IPS DF 4.7 (cell line): Measurements from ENCODE around the gene SLC7A10.

Experiments
- DNase-seq: peaks from one replicate; pipeline ENCODE4 v3.0.0-alpha.2; 2013; ENCODE audit warnings: low spot score; ENCODE audit errors: extremely low read depth

SLC7A10 gene

DNA sequence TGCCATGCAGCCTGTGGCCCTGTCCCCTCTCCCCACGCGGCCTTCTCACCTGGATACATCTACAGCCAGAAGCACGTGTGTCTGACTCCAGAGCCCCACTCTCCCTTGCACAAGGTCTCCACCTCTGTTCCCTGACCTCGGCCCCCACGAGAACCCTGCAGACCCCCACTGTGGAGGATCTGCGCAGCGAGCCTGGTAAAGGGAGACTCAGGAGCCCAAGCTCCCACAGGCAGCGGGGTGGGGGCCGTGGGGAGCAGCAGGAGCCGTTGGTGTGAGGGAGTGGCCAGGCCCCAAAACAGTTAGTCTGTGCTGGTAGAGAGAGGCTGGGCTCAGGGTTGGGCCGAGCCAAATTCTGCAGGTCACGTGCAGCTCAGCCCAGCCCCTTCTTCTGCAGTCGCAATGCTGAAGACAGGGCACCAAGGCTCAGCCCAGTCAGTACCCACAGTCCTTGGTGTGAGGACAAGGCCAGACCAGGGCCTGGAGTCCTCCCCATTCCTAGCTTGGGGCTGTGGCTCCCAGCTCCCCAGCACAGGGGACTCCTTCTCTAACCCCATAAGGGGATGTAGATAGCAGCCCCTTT, 28.7 kb upstream of the SLC7A10 start:
- DNase-seq: no peak

DNA sequence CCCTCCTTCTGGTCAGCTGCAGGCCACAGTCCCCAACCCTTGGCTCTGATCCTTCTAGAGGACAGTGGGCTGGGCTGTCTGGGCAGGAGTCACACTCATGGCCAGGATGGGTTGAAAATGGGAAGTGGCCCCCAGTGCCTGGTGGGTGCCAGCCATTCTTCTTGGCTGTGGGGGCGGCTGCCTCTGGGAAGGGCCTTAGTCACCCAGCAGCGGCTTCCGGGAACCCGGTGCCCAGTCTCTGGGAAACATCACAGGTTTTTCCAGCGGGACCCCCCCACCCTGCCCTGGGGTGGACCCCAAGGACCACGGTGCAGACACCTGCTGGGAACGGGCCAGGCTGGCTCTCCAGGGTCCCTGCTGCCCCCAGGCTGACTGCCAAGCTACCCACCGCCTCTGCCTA, 27.3 kb upstream of the SLC7A10 start:
- DNase-seq: no peak

DNA sequence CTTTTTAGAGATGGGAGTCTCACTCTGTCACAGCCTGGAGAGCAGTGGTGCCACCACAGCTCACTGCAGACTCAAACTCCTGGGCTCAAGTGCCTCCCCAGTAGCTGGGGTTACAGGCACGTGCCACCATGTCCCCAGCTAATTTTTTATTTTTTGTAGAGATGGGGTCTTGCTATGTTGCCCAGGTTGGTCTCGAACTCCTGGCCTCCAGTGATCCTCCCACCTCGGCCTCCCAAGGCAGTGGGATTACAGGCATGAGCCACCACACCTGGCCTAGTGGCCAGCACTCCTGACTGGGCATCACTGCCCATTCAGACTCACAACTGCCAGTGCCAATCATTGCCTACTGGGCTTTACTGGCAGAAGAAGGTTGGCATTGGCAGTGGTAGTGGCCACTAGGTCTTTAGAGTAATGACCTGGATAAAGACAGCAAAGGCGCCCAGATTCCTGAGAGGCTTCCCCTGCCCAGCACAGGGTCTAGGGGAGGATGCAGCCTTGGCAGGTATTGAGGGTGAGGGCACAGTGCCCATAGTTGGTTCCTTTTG, 26.8 kb upstream of the SLC7A10 start:
- DNase-seq: no peak

DNA sequence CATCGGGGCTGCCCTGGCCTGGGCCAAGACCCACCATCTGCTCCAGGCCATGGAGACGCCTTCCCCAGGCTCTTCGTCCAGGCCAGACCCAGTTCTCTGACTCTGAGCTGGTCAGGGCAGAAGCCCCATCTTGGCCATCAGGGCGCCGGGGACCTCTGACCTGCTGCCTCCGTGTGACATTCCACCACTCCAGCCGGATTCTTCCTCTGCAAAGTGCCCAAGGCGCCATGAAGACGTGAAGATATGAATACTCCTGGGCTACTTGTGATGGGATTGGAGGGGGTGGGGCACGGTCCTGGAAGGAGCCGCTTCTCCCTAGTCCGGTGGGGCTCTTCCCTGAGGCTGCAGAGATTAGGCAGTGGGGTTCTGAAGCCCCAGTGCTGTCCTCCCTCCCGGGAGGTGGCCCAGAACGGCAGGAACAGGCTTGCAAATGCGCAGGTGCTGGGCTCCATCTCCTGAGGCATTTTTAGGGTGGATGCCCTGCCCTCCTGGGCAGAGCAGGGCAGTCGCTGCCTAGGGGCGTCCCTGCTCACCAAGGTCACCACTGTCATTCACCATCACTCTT, 26.0 kb upstream of the SLC7A10 start:
- DNase-seq: no peak

DNA sequence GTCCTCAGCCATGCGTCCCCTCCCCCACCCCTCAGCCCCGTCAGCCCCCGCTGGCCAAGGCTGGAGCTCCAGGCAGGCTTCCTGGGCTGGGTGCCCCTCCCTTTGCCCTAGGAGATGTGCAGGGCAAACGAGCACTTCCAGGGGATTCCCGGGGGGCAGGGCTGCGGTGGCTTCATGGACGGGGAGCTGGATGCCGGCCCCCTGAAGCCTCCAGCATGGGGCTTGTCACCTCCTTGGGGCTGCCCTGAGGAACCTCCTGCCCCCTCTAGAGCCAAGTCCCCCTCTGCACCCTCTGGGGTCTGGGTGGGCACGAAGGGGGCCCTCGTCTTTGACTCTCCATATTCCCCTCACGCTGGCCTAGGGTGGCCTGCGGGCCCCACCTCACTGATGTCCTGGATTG, 25.4 kb upstream of the SLC7A10 start:
- no peak for DNase-seq

DNA sequence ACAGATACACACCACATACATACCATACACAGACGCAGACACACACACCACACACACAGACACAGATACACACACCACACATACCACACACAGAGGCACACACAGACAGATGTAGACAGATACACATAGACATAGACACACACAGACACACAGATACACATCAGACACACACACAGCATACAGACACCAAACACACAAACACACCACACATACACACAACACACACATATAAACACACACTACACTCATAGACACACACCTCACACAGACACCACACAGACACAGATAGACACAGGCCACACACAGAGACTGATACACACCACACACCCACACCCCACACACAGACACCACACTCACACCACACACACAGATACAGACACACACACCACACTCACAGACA, 24.9 kb upstream of the SLC7A10 start:
- DNase-seq: no peak

DNA sequence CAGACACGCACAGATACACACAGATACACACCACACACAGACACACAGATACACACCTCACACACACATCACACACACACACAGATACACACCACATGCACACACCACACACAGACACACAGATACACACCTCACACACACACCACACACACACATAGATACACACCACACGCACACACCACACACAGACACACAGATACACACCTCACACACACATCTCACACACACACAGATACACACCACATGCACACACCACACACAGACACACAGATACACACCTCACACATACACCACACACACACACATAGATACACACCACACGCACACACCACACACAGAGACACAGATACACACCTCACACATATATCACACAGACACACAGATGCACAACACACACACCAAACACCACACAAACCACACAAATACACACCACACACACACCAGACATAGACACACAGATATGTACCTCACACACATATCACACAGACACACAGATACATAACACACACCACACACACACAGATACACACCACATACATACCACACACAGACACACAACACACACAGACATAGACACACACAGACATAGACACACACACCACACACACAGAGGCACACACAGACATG, 24.2 kb upstream of the SLC7A10 start:
- DNase-seq: no peak

DNA sequence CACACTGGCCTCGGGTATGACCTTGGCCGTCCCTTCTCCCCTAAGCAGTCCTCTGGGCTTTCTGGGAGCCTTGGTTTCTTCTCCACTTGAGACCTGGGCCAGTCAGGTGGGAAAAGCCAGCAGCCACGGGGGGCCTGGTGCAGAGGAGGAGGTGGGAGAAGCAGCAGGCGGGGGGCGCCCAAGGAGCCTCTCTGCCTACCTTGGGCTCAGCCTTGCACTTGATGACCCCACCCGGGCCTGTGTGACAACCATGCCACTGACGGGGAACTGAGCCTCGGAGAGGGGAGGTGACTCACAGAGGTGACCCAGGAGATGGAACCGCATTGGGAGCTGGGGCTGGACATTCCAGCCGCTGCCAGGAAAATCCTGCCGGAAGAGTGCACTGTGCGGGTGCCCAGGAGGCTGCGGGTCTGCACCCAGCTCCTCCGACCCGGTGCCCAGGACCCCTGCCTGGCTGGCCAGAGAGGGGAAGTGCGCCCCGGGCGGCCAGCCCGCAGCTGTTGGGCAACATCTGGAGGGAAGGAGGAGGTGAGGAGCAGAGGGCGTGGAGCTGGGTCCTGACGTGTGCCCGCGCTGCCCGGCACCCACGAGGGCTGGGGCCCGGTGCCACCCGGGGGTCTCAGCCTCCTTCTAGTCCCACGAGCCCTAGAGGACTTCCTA, 23.4 kb upstream of the SLC7A10 start:
- DNase-seq: no peak

DNA sequence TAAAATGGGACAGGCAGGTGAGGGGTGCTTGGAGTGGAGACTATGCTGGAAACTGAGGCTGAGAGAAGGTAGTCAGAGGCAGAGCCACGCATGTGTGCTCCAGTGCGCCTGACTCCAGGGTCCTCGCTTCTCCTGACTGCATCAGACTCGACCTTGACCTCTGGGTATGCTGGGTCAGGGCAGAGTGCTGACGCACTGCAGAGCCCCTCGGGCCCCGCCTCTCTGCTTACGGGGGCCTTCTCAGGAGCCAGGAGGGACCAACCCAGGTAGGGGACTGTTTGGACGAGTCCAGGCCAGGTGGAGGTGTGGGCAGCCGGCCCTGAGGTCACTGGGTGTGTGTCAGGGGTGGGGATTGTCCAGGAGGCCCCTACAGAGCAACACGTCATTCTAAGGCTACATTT, 22.9 kb upstream of the SLC7A10 start:
- DNase-seq: no peak

DNA sequence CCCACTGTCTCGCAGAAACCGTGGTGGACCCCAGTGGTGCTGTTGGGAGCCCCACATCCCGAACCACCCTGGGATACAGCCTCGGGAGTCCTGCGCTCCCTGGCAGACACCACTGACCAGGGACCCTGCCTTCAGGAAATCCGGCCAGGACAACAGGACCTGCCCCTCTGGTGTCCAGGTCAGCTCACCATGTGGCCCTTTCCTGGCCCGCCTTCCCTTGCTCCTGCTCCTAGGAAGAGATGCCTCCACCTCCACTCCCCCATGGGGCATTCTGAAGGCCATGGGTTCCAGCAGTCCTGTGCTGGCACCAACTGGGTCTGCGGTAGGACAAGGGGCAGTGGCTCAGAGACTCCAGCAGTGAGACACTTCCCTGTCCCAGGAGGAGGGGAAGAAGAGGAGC, 22.5 kb upstream of the SLC7A10 start:
- DNase-seq: no peak

DNA sequence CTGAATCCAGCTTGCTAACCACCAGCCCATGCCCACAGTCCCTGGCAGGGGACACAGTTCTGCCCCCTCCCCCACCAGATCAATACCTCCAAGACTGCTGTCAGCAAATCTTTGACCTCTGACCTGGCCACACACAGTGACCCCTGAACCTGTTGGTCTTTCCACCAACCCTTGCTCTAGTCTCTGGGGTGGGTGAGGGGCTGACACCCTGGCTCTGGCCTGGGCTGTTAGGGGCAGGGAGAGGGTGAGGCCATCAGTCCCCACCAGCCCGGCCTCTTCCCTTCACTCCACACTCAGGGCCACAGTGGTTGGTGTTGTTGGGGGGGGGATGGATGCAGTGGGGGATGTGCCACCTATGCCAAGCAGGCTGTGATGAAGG, 21.8 kb upstream of the SLC7A10 start:
- DNase-seq: no peak

DNA sequence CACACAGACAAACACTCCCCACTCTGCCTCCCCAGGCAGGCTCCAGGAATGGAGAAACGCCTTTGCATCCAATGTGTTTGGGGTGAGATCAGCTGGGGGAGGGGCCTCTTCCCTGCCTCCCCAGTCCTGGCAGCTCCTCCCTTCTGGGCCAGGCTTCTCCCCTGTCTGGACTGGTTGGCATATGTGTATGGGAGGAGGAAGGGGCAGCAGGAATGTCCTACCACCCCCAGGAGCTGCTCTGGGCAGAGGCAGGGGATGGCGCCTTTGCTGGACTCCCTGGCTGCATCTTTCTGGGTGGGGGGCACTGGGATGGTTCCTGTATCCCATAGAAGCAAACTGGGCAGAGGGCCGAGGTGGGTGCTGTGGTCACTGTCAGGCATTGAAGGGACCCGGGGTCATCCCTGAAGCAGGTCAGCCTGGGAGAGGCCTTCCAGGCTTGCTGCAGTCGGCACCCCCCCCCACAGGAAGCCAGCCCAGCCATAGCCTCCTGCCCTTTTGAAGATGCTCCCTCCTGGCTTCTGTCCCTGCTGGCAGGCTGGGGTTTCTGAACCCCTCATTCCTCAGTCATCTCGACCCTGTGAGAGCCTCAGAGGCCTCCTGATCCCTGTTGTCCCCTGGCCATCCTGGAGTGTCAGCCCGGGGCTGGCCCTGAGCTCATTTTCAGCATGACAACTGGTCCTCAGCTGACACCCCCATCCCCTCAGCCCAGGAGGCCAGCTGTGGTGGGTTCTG, 21.2 kb upstream of the SLC7A10 start:
- no peak for DNase-seq

DNA sequence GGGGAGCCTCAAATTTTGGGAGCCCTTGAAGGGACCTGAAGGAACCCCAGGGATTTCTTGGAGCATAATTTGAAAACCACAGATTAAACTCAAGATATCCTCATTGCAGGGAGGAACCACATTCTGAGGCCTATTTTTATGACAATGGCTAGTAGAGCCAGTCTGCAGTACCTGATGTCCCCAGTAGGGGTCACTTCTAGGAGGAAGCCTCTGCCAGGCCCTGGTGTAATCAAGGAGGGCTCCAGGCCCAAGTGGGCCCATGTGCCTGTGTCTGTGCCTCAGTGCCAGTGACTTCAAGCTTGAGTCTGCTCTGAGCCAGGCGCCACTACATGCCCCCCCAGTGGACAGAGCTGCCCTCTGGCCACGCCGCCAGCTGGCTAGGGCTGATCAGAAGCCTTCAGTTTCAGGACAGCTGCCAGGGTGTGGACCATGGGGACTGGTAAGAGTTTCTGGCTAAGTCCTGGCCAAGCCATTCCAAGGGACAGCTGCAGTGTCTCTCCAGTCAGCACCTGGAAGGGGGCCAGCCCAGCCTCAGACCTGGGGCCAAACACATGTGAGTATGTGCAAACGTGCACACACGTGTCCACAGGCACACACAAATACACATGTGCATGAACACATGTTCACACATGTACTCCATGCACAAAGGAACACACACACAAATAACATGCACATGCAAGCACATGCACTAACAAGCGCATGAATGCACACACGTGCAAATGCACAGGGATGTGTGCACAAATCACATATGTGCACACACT, 20.5 kb upstream of the SLC7A10 start:
- no peak for DNase-seq

DNA sequence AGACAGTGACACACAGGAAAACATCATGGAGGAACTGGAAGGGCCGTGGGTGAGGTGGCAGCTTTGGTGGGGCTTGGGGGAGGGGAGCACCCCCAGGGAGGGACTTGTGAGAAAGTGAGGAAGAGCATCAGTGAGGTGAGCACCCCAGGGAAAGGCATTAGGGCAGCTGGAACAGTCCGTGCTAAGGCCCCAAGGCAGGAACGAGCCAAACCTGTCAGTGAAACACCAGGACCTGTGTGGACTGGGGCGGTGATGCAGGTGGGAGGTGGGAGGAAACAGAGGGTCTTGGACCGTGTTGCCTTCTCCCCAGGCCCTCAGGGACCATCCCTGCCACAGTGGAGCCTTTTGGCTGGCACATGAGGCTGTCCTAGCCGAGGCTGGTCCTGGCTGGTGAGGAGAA, 17.3 kb upstream of the SLC7A10 start:
- no peak for DNase-seq

DNA sequence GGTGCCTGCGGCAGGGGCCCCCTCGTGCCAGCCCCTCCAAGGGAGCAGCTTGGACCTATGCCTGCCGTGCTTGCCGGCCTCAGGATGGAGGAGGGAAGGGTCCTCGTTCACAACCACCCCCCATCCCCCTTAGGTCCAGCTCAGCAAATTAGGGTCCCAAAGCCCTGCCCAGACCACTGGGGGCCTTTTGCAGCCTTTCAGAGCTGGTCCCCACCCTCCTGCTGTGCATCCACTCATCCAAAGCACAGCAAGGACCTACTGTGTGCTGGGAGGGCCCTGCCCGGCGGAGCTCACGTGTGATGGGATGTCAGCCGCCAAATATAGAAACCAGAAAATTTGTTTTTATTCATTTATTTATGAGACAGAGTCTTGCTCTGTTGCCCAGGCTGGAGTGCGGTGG, 16.5 kb upstream of the SLC7A10 start:
- DNase-seq: no peak

DNA sequence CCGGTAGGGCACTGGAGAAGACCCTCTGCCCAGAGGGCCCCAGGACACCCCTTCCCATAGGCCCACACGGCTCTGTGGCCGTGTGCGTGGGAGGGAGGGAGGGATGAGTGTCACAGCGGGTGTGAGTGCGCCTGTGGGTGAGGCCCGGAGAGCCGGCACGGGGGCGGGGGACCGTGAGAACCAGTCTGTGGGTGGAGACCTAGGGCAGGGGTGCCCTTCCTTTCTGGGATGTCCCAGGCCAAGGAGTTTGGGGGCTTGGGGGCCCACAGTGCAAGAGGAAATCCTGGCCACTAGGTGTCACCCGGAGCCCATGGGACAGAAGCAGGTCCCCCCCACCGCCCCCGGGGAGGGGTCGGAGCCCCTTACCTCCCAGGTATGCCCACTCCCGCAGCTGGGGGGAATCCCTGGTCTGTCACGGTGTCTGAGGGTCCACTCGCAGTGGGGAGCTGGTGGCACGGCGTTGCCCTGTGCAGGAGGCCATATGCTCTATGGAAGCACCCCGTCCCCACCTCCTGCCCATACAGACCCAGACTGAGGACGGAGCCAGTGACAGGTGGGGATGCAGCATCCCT, 16.0 kb upstream of the SLC7A10 start:
- no peak for DNase-seq

DNA sequence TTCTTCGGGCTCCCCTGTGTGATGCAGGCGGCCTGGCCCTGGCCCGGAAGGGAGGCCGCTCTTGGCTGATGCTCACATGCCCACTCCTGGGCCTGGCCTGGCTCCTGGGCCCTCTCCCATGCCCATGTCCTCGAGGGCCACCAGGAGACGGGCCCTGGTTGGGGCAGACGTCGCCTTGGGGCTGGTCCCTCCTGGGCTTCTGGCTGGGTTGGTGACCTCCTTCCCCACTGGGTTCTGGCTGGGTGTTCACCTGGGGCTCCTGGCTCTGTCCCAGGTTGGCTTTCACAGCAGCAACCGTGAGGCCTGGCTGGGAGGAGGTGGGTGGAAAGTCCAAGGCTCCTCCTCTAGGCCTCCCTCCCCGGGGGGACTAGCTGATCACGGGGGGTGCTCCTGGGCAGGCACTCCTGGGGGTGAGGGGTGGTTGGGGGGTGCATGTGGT, 15.5 kb upstream of the SLC7A10 start:
- DNase-seq: no peak

DNA sequence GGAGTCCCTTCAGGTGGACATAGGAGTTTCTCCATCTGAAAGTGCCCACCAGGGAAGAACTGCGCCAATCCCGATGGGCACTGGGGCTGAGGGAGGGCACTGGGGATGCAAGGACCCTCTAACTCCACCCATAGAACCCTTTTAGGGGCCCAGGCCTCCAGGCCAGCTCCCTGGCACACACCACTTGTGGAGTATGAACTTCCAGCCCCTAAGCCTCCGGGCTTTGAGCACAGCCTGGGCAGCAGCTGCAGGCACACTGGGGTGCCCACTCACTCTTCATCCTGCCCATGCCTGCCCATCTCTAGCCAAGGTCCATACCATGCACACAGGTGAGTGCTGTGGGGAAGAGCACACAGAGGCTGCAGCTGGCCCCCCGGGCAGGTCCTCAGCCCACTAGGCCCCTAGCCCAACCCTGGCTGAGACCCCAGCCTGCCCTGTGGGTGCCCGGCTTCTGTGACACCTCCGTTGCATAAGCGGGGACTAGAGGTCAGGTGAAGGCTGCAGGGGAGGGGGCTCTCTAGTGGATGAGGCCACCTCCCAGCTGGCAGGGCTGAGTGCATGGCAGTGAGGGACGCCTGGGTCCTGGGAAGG, 14.6 kb upstream of the SLC7A10 start:
- DNase-seq: no peak

DNA sequence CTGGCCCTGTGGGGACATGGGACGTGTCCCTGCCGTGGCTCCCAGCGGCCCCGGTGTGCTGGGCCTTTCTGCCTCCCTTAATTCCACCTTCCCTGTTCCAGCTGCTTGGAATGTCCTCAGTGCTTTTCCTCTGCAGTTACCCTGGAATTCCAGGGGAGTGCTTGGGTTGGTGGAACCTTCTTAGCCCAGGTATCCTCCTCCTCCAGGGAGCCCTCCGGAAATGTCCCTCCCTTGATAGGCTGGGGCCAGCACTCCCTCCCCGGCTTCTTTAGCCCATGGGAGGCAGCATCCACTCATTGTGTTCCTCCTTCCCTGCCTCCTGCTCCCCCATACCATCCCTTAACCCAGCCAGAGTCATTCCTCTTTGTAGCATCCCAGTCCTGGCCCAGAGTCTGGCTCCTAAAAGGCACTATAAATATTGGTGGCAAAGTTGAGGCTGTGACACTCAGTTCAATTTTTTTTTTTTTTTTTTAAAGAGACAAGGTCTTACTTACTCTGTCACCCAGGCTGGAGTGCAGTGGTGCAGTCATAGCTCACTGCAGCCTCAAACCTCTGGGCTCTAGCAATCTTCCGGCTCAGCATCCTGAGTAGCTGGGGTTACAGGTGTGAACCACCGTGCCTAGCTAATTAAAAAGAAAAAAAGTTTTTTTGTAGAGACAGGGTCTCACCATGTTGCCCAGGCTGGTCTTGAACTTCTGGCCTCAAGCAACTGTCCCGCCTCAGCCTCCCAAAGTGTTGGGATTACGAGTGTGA, 13.7 kb upstream of the SLC7A10 start:
- DNase-seq: no peak
